ENCODE results near the gene PCDHGA5.
"Not testable (repeated sequence)": the region's sequence is repeated elsewhere in the genome, so short reads cannot be mapped to it uniquely, and the experiment has no call there.

PCDHGA5 gene

DNA sequence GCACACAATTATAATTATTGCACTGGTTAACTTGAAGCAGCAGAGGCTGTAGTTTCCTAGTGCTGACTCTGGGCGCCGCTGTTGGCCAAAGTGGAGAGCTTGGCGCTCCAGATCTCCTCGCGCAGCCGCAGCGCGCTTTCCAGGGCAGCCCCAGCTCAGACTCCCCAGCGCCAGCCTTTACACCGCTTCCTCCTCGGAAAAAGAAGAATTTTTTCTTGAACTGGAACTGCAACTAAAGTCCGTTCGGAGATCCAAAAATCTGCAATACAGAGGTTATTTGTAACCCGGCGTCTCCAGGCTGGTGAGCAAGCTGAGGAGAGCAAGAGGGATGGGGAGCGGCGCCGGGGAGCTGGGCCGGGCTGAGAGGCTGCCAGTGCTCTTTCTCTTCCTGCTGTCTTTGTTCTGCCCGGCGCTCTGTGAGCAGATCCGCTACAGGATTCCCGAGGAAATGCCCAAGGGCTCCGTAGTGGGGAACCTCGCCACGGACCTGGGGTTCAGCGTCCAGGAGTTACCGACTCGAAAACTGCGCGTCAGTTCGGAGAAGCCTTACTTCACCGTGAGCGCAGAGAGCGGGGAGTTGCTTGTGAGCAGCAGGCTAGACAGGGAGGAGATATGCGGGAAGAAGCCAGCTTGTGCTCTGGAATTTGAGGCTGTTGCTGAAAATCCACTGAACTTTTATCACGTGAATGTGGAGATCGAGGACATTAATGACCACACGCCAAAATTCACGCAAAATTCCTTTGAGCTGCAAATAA is 23.8 kb downstream of the PCDHGA5 start, which contains the start of gene PCDHGB4:
PCDHGB4 (plus strand) TSS at position 142 of the 755 bp plus-strand sequence; CDS start at position 329, 187 bp downstream.
- peak; percentile 65 for DNase-seq

DNA sequence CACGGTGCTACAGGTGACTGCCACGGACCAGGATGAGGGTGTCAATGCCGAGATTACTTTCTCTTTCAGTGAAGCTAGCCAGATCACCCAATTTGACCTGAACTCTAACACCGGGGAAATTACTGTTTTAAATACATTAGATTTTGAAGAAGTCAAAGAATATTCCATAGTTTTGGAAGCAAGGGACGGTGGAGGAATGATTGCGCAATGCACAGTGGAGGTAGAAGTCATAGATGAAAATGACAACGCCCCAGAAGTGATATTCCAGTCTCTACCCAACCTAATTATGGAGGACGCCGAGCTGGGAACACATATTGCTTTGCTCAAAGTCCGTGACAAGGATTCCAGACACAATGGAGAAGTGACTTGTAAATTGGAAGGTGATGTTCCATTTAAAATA is 24.7 kb downstream of the PCDHGA5 start:
- no peak for DNase-seq

DNA sequence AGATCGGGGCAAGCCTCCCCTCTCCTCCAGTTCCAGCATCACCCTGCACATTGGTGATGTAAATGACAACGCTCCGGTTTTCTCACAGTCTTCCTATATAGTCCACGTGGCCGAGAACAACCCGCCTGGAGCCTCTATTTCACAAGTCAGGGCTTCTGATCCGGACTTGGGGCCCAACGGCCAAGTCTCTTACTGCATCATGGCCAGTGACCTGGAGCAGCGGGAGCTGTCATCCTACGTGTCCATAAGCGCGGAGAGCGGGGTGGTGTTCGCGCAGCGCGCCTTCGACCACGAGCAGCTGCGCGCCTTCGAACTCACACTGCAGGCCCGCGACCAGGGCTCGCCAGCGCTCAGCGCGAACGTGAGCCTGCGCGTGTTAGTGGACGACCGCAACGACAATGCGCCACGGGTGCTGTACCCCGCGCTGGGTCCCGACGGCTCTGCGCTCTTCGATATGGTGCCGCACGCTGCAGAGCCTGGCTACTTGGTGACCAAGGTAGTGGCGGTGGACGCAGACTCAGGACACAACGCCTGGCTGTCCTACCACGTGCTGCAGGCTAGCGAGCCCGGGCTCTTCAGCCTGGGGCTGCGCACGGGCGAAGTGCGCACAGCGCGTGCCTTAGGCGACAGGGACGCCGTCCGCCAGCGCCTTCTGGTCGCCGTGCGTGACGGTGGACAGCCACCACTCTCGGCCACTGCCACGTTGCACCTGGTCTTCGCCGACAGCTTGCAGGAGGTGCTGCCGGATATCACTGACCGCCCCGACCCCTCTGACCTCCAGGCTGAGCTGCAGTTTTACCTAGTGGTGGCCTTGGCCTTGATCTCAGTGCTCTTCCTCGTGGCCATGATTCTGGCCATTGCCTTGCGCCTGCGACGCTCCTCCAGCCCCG is 25.4 kb downstream of the PCDHGA5 start:
- no peak for DNase-seq

DNA sequence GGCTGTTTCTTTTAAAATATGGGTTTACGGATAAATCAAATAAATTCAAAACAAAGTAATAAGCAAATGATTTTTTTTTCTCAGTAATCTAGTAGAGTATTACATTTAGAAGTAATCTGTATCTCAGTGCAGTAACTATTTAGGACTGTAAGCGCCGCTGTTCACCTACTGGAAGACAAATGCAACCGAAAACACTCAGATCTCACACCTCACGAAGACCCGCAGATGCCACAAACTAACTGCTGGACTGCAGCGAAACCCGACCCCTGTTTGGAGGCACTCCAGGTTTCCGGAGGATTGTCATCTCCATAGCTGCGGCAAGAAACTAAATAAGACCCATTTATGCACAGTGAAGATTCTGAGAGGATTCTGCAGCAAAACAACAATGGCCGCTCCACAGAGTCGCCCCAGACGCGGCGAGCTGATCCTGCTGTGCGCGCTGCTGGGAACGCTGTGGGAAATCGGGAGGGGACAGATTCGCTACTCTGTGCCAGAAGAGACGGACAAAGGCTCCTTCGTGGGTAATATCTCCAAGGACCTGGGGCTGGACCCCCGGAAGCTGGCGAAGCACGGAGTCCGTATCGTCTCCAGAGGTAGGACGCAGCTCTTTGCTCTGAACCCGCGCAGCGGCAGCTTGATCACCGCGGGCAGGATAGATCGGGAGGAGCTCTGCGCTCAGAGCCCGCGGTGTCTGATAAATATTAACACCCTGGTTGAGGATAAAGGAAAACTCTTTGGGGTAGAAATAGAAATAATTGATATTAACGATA is 28.7 kb downstream of the PCDHGA5 start, which contains the start of gene PCDHGA8:
PCDHGA8 (plus strand) TSS at position 205 of the 770 bp plus-strand sequence; CDS start at position 386, 181 bp downstream.
- peak; percentile 38 for DNase-seq

DNA sequence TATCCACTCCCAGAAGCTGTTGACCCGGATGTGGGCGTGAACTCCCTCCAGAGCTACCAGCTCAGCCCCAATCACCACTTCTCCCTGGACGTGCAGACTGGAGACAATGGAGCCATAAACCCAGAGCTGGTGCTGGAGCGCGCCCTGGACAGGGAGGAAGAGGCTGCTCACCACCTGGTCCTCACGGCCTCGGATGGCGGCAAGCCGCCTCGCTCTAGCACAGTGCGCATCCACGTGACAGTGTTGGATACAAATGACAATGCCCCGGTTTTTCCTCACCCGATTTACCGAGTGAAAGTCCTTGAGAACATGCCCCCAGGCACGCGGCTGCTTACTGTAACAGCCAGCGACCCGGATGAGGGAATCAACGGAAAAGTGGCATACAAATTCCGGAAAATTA is 29.3 kb downstream of the PCDHGA5 start:
- DNase-seq = no peak

DNA sequence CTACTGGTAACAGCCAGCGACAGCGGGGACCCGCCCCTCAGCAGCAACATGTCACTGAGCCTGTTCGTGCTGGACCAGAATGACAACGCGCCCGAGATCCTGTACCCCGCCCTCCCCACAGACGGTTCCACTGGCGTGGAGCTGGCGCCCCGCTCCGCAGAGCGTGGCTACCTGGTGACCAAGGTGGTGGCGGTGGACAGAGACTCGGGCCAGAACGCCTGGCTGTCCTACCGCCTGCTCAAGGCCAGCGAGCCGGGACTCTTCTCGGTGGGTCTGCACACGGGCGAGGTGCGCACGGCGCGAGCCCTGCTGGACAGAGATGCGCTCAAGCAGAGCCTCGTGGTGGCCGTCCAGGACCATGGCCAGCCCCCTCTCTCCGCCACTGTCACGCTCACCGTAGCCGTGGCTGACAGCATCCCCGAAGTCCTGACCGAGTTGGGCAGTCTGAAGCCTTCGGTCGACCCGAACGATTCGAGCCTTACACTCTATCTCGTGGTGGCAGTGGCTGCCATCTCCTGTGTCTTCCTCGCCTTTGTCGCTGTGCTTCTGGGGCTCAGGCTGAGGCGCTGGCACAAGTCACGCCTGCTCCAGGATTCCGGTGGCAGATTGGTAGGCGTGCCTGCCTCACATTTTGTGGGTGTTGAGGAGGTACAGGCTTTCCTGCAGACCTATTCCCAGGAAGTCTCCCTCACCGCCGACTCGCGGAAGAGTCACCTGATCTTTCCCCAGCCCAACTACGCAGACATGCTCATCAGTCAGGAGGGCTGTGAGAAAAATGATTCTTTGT is 30.6 kb downstream of the PCDHGA5 start:
- not testable (repeated sequence) for DNase-seq

DNA sequence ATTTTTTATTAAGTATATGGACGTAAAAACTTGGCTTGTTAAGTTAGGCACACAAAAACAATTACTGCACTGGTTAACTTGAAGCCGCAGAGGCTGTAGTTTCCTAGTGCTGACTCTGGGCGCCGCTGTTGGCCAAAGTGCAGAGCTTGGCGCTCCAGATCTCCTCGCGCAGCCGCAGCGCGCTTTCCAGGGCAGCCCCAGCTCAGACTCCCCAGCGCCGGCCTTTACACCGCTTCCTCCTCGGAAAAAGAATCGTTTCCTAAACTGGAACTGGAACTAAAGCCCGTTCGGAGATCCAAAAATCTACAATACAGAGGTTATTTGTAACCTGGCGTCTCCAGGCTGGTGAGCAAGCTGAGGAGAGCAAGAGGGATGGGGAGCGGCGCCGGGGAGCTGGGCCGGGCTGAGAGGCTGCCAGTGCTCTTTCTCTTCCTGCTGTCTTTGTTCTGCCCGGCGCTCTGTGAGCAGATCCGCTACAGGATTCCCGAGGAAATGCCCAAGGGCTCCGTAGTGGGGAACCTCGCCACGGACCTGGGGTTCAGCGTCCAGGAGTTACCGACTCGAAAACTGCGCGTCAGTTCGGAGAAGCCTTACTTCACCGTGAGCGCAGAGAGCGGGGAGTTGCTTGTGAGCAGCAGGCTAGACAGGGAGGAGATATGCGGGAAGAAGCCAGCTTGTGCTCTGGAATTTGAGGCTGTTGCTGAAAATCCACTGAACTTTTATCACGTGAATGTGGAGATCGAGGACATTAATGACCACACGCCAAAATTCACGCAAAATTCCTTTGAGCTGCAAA is 34.0 kb downstream of the PCDHGA5 start, which contains the start of gene PCDHGB5:
PCDHGB5 (plus strand) TSS at position 192 of the 796 bp plus-strand sequence; CDS start at position 373, 181 bp downstream.
- peak; percentile 69 for DNase-seq

DNA sequence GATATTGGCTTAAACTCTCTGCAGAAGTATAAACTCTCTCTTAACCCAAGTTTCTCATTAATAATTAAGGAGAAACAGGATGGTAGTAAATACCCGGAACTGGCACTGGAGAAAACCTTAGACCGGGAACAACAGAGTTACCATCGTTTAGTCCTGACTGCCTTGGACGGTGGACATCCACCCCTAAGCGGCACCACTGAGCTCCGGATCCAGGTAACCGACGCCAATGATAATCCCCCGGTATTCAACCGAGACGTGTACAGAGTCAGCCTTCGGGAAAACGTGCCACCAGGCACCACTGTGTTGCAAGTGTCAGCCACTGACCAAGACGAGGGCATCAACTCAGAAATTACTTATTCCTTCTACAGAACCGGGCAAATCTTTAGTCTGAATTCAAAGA is 34.6 kb downstream of the PCDHGA5 start:
- no peak for DNase-seq

DNA sequence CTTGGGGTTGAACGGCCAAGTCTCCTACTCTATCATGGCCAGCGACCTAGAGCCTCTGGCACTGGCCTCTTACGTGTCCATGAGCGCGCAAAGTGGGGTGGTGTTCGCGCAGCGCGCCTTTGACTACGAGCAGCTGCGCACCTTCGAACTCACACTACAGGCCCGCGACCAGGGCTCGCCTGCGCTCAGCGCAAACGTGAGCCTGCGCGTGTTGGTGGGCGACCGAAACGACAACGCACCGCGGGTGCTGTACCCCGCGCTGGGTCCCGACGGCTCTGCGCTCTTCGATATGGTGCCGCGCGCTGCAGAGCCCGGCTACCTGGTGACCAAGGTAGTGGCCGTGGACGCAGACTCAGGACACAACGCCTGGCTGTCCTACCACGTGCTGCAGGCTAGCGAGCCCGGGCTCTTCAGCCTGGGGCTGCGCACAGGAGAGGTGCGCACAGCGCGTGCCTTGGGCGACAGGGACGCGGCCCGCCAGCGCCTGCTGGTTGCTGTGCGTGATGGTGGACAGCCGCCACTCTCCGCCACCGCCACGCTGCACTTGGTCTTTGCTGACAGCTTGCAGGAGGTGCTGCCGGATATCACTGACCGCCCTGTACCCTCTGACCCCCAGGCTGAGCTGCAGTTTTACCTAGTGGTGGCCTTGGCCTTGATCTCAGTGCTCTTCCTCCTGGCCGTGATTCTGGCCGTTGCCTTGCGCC is 35.7 kb downstream of the PCDHGA5 start:
- DNase-seq = no peak

DNA sequence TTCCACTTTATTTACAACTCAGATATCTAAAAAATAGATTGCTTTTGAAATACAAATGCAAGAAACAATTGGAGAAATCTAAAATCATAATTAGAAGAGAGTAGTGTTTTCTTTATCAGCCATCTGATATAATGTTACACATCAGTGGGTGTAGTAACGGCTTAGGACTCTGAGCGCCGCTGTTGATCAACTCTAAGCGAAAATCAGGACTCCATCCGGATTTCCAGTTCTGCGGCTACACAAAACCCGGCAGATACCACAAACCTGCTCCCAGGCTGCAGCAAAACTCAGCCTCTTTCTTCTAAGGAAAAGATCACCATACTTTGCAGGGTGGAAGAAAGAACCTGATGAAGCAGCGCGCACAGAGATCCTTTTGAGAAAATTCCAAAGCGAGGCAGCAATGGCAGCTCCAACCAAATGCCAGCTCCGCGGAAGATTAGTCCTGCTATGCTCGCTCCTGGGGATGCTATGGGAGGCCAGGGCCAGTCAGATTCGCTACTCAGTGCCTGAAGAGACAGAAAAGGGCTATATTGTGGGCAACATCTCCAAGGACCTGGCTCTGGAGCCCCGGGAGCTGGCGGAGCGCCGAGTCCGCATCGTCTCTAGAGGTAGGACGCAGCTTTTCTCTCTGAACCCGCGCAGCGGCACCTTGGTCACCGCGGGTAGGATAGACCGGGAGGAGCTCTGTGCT is 38.7 kb downstream of the PCDHGA5 start, which contains the start of gene PCDHGA9:
PCDHGA9 (plus strand) TSS at position 226 of the 691 bp plus-strand sequence; CDS start at position 401, 175 bp downstream.
- DNase-seq = peak; percentile 37

DNA sequence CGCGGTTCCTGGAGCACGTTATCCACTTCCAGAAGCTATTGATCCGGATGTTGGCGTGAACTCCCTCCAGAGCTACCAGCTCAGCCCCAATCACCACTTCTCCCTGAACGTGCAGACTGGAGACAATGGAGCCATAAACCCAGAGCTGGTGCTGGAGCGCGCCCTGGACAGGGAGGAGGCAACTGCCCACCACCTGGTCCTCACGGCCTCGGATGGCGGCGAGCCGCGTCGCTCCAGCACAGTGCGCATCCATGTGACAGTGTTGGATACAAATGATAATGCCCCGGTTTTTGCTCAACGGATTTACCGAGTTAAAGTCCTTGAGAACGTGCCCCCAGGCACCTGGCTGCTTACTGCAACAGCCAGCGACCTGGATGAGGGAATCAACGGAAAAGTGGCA is 39.4 kb downstream of the PCDHGA5 start:
- no peak for DNase-seq

DNA sequence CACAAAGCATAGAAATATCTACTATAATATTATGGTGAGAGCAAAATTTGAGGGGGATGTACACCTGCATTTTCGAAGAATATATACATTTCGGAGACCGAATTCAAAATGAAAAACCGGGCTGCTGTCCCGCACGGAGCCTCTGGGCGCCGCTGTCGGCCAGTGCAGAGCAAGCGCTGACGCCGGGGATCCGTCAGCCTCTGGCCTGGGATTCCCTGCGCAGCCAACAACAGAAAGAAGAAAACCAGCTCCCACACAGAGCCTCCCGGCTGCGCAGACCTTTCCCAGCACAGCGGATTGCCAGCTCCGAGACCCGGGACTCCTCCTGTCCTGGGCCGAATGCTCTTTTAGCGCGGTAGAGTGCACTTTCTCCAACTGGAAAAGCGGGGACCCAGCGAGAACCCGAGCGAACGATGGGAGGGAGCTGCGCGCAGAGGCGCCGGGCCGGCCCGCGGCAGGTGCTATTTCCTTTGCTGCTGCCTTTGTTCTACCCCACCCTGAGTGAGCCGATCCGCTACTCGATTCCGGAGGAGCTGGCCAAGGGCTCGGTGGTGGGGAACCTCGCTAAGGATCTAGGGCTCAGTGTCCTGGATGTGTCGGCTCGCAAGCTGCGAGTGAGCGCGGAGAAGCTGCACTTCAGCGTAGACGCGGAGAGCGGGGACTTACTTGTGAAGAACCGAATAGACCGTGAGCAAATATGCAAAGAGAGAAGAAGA is 44.0 kb downstream of the PCDHGA5 start, which contains the start of gene PCDHGB6:
PCDHGB6 (plus strand) TSS at position 232 of the 716 bp plus-strand sequence; CDS start at position 414, 182 bp downstream.
- DNase-seq = peak; percentile 40

DNA sequence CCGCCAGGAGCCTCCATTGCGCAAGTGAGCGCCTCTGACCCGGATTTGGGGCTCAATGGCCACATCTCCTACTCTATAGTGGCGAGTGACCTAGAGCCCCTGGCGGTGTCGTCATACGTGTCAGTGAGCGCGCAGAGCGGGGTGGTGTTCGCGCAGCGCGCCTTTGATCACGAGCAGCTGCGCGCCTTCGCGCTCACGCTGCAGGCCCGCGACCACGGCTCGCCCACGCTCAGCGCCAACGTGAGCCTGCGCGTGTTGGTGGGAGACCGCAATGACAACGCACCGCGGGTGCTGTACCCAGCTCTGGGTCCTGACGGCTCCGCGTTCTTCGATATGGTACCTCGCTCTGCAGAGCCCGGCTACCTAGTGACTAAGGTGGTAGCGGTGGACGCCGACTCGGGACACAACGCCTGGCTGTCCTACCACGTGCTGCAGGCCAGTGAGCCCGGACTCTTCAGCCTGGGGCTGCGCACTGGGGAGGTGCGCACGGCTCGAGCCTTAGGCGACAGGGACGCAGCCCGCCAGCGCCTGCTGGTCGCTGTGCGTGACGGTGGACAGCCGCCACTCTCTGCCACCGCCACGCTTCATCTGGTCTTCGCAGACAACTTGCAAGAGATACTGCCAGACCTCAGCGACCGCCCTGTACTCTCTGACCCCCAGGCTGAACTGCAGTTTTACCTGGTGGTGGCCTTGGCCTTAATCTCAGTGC is 45.8 kb downstream of the PCDHGA5 start:
- DNase-seq = no peak

DNA sequence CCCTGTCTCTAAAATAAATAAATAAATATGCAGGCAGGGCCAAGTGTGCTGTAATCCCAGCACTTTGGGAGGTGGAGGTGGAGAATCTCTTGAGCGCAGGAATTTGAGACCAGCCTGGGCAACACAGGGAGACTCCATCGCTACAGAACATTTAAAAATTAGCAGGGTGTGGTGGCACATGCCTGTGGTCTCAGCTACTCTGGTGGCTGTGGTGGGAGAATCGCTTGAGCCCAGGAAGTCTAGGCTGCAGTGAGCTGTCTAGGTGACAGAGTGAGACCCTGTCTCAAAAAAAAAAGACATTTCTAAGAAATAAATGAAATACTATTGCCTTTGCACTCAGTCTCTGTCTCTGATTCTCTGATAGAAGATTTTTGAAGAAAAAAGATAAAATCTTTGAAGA is 47.6 kb downstream of the PCDHGA5 start:
- no peak for DNase-seq

DNA sequence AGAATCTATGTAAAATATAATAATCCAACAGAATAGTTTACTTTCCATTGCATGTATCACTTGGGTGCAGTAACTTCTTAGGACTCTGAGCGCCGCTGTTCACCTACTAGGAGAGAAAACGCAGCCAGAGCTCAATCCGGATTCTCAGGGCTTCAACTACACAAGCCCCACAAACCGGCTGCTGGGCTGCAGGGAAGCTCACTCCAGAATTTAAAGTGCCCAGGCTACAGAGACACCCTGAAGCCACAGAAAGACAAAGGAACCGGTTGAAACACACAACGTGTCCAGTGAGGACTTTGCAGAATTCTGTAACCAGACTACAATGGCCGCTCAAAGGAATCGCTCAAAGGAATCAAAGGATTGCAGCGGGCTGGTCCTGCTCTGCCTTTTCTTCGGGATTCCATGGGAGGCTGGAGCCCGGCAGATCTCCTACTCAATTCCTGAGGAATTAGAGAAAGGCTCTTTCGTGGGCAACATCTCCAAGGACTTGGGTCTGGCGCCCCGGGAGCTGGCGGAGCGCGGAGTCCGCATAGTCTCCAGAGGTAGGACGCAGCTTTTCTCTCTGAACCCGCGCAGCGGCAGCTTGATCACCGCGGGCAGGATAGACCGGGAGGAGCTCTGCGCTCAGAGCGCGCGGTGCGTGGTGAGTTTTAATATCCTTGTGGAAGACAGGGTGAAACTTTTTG is 49.0 kb downstream of the PCDHGA5 start, which contains the start of gene PCDHGA10:
PCDHGA10 (plus strand) TSS at position 134 of the 686 bp plus-strand sequence; CDS start at position 323, 189 bp downstream.
- peak; percentile 73 for DNase-seq

DNA sequence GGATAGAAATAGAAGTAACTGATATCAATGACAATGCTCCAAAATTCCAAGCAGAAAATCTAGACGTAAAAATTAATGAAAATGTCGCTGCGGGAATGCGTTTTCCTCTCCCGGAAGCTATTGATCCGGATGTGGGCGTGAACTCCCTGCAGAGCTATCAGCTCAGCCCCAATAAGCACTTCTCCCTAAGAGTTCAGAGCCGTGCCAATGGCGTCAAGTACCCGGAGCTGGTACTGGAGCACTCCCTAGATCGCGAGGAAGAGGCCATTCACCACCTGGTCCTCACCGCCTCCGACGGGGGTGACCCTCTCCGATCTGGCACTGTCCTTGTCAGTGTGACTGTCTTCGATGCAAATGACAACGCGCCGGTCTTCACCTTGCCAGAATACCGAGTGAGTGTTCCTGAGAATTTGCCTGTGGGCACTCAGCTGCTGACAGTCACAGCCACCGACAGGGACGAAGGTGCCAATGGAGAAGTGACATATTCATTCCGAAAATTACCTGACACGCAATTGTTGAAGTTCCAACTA is 49.6 kb downstream of the PCDHGA5 start:
- no peak for DNase-seq
